Activated CD4-positive, alpha-beta T cell treated with anti-CD3 and anti-CD28 coated beads, Interleukin-2, amount 10 ng/mL, durations not matched to agents 24 days and 14 days (primary cell): ENCODE results near the gene POU4F3. TPM values are rescaled to one million over a fixed set of nuclear protein-coding genes. Genes with fewer than 3 reads are reported as not detected.
A peak's percentile ranks its signal among the peaks of the same experiment; 100 is the strongest.

ENCODE experiments used
- DNase-seq: peaks from one replicate; pipeline ENCODE4 v3.0.0; 2022
- H3K27ac Mint-ChIP-seq: one replicate; pipeline ENCODE4 v1.8.0; 2022; ENCODE audit warnings: mild to moderate bottlenecking, mixed read lengths
- H3K27me3 Mint-ChIP-seq: one replicate; pipeline ENCODE4 v1.8.0; 2022; ENCODE audit warnings: mixed read lengths
- H3K36me3 Mint-ChIP-seq: one replicate; pipeline ENCODE4 v1.8.0; 2022; ENCODE audit warnings: low read depth, mild to moderate bottlenecking, mixed read lengths
- H3K4me1 Mint-ChIP-seq: one replicate; pipeline ENCODE4 v1.8.0; 2021; ENCODE audit warnings: mixed read lengths
- H3K4me3 Mint-ChIP-seq: one replicate; pipeline ENCODE4 v1.8.0; 2022; ENCODE audit warnings: mild to moderate bottlenecking, moderate library complexity, mixed read lengths
- H3K9me3 Mint-ChIP-seq: one replicate; pipeline ENCODE4 v1.8.0; 2021; ENCODE audit warnings: mixed read lengths
- intact Hi-C: fragments of 100-400 bp; cut with micrococcal nuclease; formaldehyde crosslinking; loops from one replicate; pipeline ENCODE4 v1.15.1; 2023
- total RNA-seq: library from RNA; stranded (reverse); gene quantifications from 2 replicates; pipeline ENCODE4 v1.2.3, GENCODE V29; 2022

The POU4F3 gene
- total RNA-seq, 1 donor from 2014 or later, result 0.14 TPM

DNA sequence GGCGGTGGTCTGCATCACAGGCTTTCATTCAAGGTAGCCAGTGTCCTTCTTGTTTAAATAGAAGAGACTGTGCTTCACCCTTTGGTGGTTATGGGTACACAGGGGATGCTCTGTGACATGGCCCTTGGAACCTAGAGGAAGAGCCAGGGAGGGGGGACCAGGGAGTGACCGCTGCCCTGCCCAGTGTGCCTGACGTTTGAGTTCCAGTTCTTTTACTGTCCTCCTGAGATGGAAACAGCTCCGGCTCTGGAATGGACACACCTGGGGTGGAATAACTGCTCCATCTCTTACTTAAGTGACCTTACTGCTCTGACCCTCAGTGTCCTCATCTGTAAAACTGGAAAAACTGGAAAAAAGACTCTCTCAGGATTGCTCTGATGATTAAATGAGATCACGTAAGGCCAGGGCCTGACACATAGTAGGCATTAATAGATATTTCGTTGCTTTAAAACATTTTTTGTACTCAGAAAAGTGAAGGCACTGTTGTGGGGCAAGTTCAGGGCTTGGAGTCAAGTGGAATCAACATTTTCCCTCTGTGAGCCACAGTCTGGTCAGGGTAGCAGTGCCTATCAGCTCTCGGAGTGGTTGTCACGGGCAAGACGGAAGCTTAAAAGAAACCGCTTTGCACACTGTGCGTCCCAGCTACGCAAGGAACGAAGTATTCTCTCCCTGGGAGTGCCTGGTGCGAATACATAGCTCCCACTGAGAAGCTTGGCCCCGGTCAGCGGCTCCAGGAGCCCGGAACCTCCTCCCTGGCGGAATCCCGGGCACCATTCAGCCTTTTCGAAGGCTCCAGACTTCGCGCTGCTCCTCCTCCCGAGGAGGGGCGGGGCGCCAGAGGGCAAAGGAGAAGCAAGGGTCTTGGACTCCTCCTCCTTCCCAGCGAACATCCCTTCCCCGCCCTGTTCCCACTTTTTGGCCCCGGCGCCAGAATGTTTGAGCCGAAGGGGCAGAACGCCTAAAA, 5.8 kb downstream of the POU4F3 start:
- intact Hi-C loops, result no loop called here
- peaks cover 8% of the 10 kb centered on the region for H3K9me3 Mint-ChIP-seq
- H3K27ac Mint-ChIP-seq, result no peak overlapping the region
- peaks cover 75% of the 10 kb centered on the region for H3K27me3 Mint-ChIP-seq
- H3K4me3 Mint-ChIP-seq, result peak overlapping the region; percentile 11
- H3K4me1 Mint-ChIP-seq, result peaks cover 8% of the 10 kb centered on the region
- peaks cover 6% of the 10 kb centered on the region for H3K36me3 Mint-ChIP-seq
- DNase-seq, result no peak

GRCh38 chr5:146345240-146345577, 6.6 kb downstream of the POU4F3 start:
- DNase-seq, result no peak
- Mint-ChIP-seq H3K9me3 (peaks cover 4% of the 10 kb centered on the region), H3K4me3 (peak overlapping the region; percentile 47), H3K4me1 (peaks cover 8% of the 10 kb centered on the region), H3K36me3 (peaks cover 6% of the 10 kb centered on the region), H3K27me3 (peaks cover 68% of the 10 kb centered on the region), H3K27ac (no peak overlapping the region)
- intact Hi-C loops, result no loop called here

GRCh38 chr5:146345578-146346366, 7.1 kb downstream of the POU4F3 start:
- peaks cover under 1% of the 10 kb centered on the region for H3K9me3 Mint-ChIP-seq
- DNase-seq, result peak; percentile 57
- H3K36me3 Mint-ChIP-seq, result peaks cover 3% of the 10 kb centered on the region
- H3K27me3 Mint-ChIP-seq, result peaks cover 65% of the 10 kb centered on the region
- peaks cover 5% of the 10 kb centered on the region for H3K4me1 Mint-ChIP-seq
- H3K27ac Mint-ChIP-seq, result no peak overlapping the region
- peak overlapping the region; percentile 50 for H3K4me3 Mint-ChIP-seq
- intact Hi-C loops, result no loop called here

DNA sequence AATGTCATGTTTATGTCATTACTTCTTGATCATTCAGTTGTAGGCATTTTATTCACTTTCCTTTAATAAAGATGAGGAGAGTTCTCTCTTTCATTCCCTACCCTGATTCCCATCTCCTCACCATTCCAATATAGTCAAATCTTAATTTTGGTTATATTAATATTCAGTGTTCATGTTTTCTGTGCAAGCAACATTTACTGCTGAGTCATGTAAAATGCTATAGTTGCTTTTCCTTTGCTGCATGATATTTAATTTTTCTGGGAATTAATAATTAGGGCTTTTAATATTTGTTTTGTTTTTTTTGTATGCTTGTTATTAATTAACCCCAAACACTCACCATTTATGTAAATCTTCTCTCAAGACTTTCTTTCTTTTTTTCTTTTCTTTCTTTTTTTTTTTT, 18.5 kb downstream of the POU4F3 start:
- no peaks in the 10 kb centered on the region for H3K9me3 Mint-ChIP-seq
- intact Hi-C loops, result no loop called here
- H3K4me3 Mint-ChIP-seq, result no peak overlapping the region
- DNase-seq, result no peak
- H3K36me3 Mint-ChIP-seq, result no peaks in the 10 kb centered on the region
- H3K27ac Mint-ChIP-seq, result no peak overlapping the region
- peaks cover 11% of the 10 kb centered on the region for H3K27me3 Mint-ChIP-seq
- no peaks in the 10 kb centered on the region for H3K4me1 Mint-ChIP-seq

GRCh38 chr5:146359836-146360235, 21.2 kb downstream of the POU4F3 start:
- H3K4me3 Mint-ChIP-seq, result no peak overlapping the region
- no peaks in the 10 kb centered on the region for H3K36me3 Mint-ChIP-seq

GRCh38 chr5:146363161-146363874, 24.7 kb downstream of the POU4F3 start:
- H3K4me1 Mint-ChIP-seq, result no peaks in the 10 kb centered on the region
- intact Hi-C loops, result no loop called here
- no peaks in the 10 kb centered on the region for H3K36me3 Mint-ChIP-seq
- no peak overlapping the region for H3K4me3 Mint-ChIP-seq
- peaks cover 11% of the 10 kb centered on the region for H3K27me3 Mint-ChIP-seq
- DNase-seq, result no peak
- no peak overlapping the region for H3K27ac Mint-ChIP-seq
- no peaks in the 10 kb centered on the region for H3K9me3 Mint-ChIP-seq

More at GRCh38 chr5:146359836-146360235, 21.2 kb downstream of the POU4F3 start:
- intact Hi-C loops, result no loop called here
- Mint-ChIP-seq H3K4me1 (no peaks in the 10 kb centered on the region), H3K27ac (no peak overlapping the region), H3K27me3 (peaks cover 12% of the 10 kb centered on the region), H3K9me3 (no peaks in the 10 kb centered on the region)
- no peak for DNase-seq

DNA sequence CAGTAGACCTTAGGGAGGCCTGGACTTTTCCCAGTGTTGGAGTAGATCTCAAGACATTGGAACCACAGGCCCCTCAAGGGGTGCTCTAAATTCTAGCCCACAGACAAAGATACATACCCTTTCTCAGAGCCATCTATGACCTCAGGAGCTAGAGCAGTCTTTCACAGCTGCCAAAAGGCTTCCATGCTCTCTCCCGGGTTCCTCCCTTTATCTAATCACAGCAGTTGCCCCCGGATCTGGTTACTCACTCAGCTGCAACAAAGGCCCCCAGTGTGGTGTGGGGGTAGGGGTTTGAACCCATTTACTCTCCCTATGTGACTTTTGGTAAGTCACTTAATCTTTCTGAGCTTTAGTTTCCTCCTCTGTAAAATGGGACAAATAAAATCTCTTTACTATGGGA, 27.0 kb downstream of the POU4F3 start:
- Mint-ChIP-seq H3K27ac (no peak overlapping the region), H3K9me3 (no peaks in the 10 kb centered on the region), H3K36me3 (no peaks in the 10 kb centered on the region), H3K4me3 (no peak overlapping the region), H3K27me3 (peaks cover 11% of the 10 kb centered on the region), H3K4me1 (no peaks in the 10 kb centered on the region)
- no peak for DNase-seq
- intact Hi-C loops, result no loop called here

GRCh38 chr5:146366904-146367303, 28.3 kb downstream of the POU4F3 start:
- Mint-ChIP-seq H3K9me3 (no peaks in the 10 kb centered on the region), H3K4me1 (no peaks in the 10 kb centered on the region), H3K27ac (no peak overlapping the region), H3K4me3 (no peak overlapping the region), H3K36me3 (no peaks in the 10 kb centered on the region), H3K27me3 (peaks cover 7% of the 10 kb centered on the region)
- no peak for DNase-seq
- intact Hi-C loops, result no loop called here

DNA sequence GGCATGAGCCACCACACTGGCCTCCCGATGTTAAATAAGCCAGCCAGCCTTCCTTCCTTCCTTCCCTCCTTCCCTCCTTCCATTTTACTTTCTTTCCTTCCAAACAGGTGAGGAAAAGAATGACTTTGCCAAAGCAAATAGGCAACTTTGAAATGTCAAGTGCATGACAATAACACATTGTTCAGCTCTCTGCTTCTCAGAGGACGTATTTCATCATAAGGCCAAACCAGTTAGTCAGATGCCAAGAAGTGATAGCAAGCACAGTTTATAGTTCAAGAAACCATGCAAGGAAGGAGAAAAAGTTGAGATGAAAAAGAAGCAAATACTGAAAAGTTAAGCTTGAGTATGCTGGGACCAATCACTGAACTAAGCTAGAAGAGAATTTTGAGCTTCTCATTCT, 29.5 kb downstream of the POU4F3 start:
- H3K36me3 Mint-ChIP-seq, result no peaks in the 10 kb centered on the region
- H3K4me3 Mint-ChIP-seq, result no peak overlapping the region
- no peaks in the 10 kb centered on the region for H3K4me1 Mint-ChIP-seq

GRCh38 chr5:146369691-146370090, 31.1 kb downstream of the POU4F3 start:
- Mint-ChIP-seq H3K27me3 (peaks cover 4% of the 10 kb centered on the region), H3K27ac (no peak overlapping the region), H3K36me3 (no peaks in the 10 kb centered on the region), H3K4me1 (no peaks in the 10 kb centered on the region), H3K9me3 (no peaks in the 10 kb centered on the region), H3K4me3 (no peak overlapping the region)
- no peak for DNase-seq
- intact Hi-C loops, result no loop called here

More for the DNA sequence above, 29.5 kb downstream of the POU4F3 start:
- DNase-seq, result no peak
- no peak overlapping the region for H3K27ac Mint-ChIP-seq
- no peaks in the 10 kb centered on the region for H3K9me3 Mint-ChIP-seq
- peaks cover 7% of the 10 kb centered on the region for H3K27me3 Mint-ChIP-seq
- intact Hi-C loops, result no loop called here

DNA sequence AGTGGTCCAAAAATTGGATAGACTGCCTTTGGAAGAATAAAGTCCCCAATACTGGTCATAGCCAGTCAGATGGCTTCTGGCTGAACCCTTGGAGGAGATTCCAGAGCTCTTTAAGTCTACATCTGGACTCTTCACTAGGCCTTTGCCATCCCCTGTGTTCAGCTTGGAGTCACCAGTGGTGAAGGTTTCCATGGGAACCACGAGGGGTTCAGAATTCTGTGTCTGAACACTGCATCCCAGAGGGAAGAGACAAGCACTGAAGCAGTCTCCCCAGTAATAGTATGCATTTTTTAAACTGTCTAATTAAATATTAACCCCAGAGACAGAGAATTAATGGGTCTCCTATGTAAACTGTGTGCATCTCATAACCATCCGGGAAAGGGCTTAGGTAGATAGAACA, 38.2 kb downstream of the POU4F3 start:
- Mint-ChIP-seq H3K9me3 (no peaks in the 10 kb centered on the region), H3K4me3 (no peak overlapping the region), H3K4me1 (no peaks in the 10 kb centered on the region), H3K27ac (no peak overlapping the region), H3K27me3 (peaks cover 5% of the 10 kb centered on the region), H3K36me3 (no peaks in the 10 kb centered on the region)
- no peak for DNase-seq
- intact Hi-C loops, result no loop called here

DNA sequence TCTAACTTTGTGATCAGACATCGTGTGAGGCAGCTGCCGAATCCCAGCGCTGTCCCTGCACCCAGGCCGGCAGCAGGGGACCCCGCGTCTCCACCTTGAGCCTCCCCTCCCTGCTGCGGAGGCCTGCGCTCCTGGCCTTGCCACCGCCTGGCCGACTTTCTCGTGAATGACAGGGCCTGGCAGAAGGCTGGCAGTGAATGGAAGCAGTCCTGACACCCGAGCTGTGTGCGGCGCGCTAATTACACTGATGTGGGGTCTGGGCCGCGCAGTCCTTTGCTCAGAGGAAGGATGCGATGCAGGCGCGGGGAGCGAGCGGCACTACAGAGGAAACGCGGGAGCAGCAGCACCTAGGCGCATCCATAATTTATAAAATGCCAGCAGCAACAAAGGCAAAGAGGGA, 40.3 kb downstream of the POU4F3 start:
- Mint-ChIP-seq H3K4me1 (no peaks in the 10 kb centered on the region), H3K27ac (no peak overlapping the region)

GRCh38 chr5:146380714-146381113, 42.1 kb downstream of the POU4F3 start:
- no peak for DNase-seq
- H3K4me1 Mint-ChIP-seq, result no peaks in the 10 kb centered on the region
- H3K36me3 Mint-ChIP-seq, result no peaks in the 10 kb centered on the region
- no peaks in the 10 kb centered on the region for H3K9me3 Mint-ChIP-seq
- intact Hi-C loops, result no loop called here
- H3K27ac Mint-ChIP-seq, result no peak overlapping the region
- no peak overlapping the region for H3K4me3 Mint-ChIP-seq
- H3K27me3 Mint-ChIP-seq, result peaks cover 5% of the 10 kb centered on the region

More for the DNA sequence above, 40.3 kb downstream of the POU4F3 start:
- Mint-ChIP-seq H3K9me3 (no peaks in the 10 kb centered on the region), H3K36me3 (no peaks in the 10 kb centered on the region), H3K4me3 (no peak overlapping the region), H3K27me3 (peaks cover 5% of the 10 kb centered on the region)
- intact Hi-C loops, result no loop called here
- no peak for DNase-seq

DNA sequence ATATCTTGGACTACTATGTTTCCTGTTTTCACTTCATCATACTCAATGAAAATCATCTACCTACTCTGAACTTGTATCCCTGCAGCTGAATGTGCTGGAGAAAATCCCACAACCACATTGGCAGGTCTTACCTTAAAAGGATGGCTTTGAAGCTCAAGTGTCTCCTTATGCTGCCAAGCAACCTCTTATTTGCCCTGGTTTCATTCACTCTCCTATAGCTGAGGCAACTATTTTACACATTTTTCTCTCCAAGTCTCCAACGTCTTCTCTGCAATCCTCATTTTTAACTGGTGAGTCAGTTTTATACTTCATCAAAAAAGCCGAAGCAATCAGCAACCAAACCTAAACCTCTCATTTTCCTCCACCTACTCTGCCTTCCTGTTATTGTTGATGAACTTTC, 49.7 kb downstream of the POU4F3 start:
- H3K27me3 Mint-ChIP-seq, result peaks cover 3% of the 10 kb centered on the region
- H3K36me3 Mint-ChIP-seq, result no peaks in the 10 kb centered on the region
- intact Hi-C loops, result no loop called here
- H3K27ac Mint-ChIP-seq, result no peak overlapping the region
- H3K4me3 Mint-ChIP-seq, result no peak overlapping the region
- no peaks in the 10 kb centered on the region for H3K9me3 Mint-ChIP-seq
- H3K4me1 Mint-ChIP-seq, result no peaks in the 10 kb centered on the region
- DNase-seq, result no peak
